ENCODE measurements around the gene ITGA2. TPM values are rescaled to one million over a fixed set of nuclear protein-coding genes. Genes with fewer than 3 reads are reported as not detected.

Gene ITGA2
- polyA plus RNA-seq, 1 donor from 2014 or later, result 0.20 TPM

GRCh38 chr5:52952483-52952882 lies 36.7 kb upstream of the ITGA2 start:
- no peaks in the 10 kb centered on the region for H3K27me3 ChIP-seq (ENCODE audit: insufficient read depth, low read depth, low read length)
- H3K9me2 ChIP-seq (ENCODE audit: insufficient read depth, low read length), result no peaks in the 10 kb centered on the region
- no peak overlapping the region for H3K9ac ChIP-seq (ENCODE audit: low read length)
- no peaks in the 10 kb centered on the region for H3K79me2 ChIP-seq (replicated peaks; ENCODE audit: insufficient read depth, low read length)
- no peak overlapping the region for H3K4me3 ChIP-seq (ENCODE audit: low read length)
- TF ChIP-seq REST (IDR thresholded peaks at IDR 0.05; ENCODE audit: borderline replicate concordance) (no peak), EZH2 (IDR thresholded peaks at IDR 0.05; ENCODE audit: borderline replicate concordance, insufficient read depth, low read length, poor library complexity, severe bottlenecking) (no peak), POLR2AphosphoS5 (IDR thresholded peaks at IDR 0.05) (no peak), SMC3 (conservative IDR thresholded peaks at IDR 0.05; ENCODE audit: poor library complexity) (no peak), CTCF (IDR thresholded peaks at IDR 0.05; ENCODE audit: poor library complexity, severe bottlenecking) (no peak), MXI1 (conservative IDR thresholded peaks at IDR 0.05; ENCODE audit: poor library complexity, severe bottlenecking) (no peak), TAF1 (IDR thresholded peaks at IDR 0.05; ENCODE audit: low read depth) (no peak), RAD21 (conservative IDR thresholded peaks at IDR 0.05) (no peak), EP300 (conservative IDR thresholded peaks at IDR 0.05; ENCODE audit: poor library complexity, severe bottlenecking) (no peak)
- no peak overlapping the region for H3K4me2 ChIP-seq (ENCODE audit: low read length)
- H3K27ac ChIP-seq (ENCODE audit: low read length), result no peak overlapping the region
- no peaks in the 10 kb centered on the region for H3K36me3 ChIP-seq (ENCODE audit: insufficient read depth, low read length)
- H3K9me3 ChIP-seq (ENCODE audit: low read length), result no peaks in the 10 kb centered on the region
- H2AFZ ChIP-seq (ENCODE audit: low read depth, low read length), result no peak overlapping the region
- H3F3A ChIP-seq (ENCODE audit: insufficient read depth, low read length, poor library complexity, severe bottlenecking), result no peaks in the 10 kb centered on the region
- H4K20me1 ChIP-seq (ENCODE audit: insufficient read depth), result no peaks in the 10 kb centered on the region

- Histone ChIP-seq H3K27me3 (ENCODE audit: insufficient read depth, low read depth, low read length) (no peaks in the 10 kb centered on the region), H3K36me3 (ENCODE audit: insufficient read depth, low read length) (no peaks in the 10 kb centered on the region), H3K9me2 (ENCODE audit: insufficient read depth, low read length) (no peaks in the 10 kb centered on the region), H3K4me3 (ENCODE audit: low read length) (no peak overlapping the region), H3F3A (ENCODE audit: insufficient read depth, low read length, poor library complexity, severe bottlenecking) (no peaks in the 10 kb centered on the region), H3K9me3 (ENCODE audit: low read length) (no peaks in the 10 kb centered on the region), H3K27ac (ENCODE audit: low read length) (no peak overlapping the region), H3K79me2 (replicated peaks; ENCODE audit: insufficient read depth, low read length) (no peaks in the 10 kb centered on the region), H3K4me2 (ENCODE audit: low read length) (no peak overlapping the region), H4K20me1 (ENCODE audit: insufficient read depth) (no peaks in the 10 kb centered on the region), H3K9ac (ENCODE audit: low read length) (no peak overlapping the region), H2AFZ (ENCODE audit: low read depth, low read length) (no peak overlapping the region)
- TF ChIP-seq EZH2 (IDR thresholded peaks at IDR 0.05; ENCODE audit: borderline replicate concordance, insufficient read depth, low read length, poor library complexity, severe bottlenecking) (no peak), REST (IDR thresholded peaks at IDR 0.05; ENCODE audit: borderline replicate concordance) (no peak), SMC3 (conservative IDR thresholded peaks at IDR 0.05; ENCODE audit: poor library complexity) (no peak), TAF1 (IDR thresholded peaks at IDR 0.05; ENCODE audit: low read depth) (no peak), EP300 (conservative IDR thresholded peaks at IDR 0.05; ENCODE audit: poor library complexity, severe bottlenecking) (no peak), RAD21 (conservative IDR thresholded peaks at IDR 0.05) (no peak), MXI1 (conservative IDR thresholded peaks at IDR 0.05; ENCODE audit: poor library complexity, severe bottlenecking) (no peak), CTCF (IDR thresholded peaks at IDR 0.05; ENCODE audit: poor library complexity, severe bottlenecking) (no peak), POLR2AphosphoS5 (IDR thresholded peaks at IDR 0.05) (no peak)
Observed at GRCh38 chr5:52956014-52956413, 33.1 kb upstream of the ITGA2 start.
